NCI-H526 (cell line): ENCODE results near the gene ZNF835.

Experiments used
- DNase-seq, 2 experiments: peaks; one replicate each; lab custom pipeline; 2025; lab: John Stamatoyannopoulos, UW

Gene ZNF835

GRCh38 chr19:56663931-56664500 is 7.5 kb downstream of the ZNF835 start:
- no peak for DNase-seq

- no peak for DNase-seq
Observed at GRCh38 chr19:56661248-56661647, 10.3 kb downstream of the ZNF835 start.

- DNase-seq: peak in 1 of 2 experiments; percentile 10
Observed at GRCh38 chr19:56660381-56661107, 11.0 kb downstream of the ZNF835 start.

GRCh38 chr19:56654151-56654550 is 17.4 kb downstream of the ZNF835 start:
- no peak for DNase-seq

GRCh38 chr19:56643460-56643955 is 28.0 kb downstream of the ZNF835 start:
- DNase-seq: no peak

- DNase-seq: no peak
Observed at GRCh38 chr19:56642711-56643459, 28.7 kb downstream of the ZNF835 start, which contains the start of gene SMIM17. TSS of gene SMIM17 (plus strand) at chr19:56643159. CDS start at chr19:56645668, 2,509 bp downstream.

- DNase-seq: no peak
Observed at GRCh38 chr19:56639217-56639616, 32.3 kb downstream of the ZNF835 start.

GRCh38 chr19:56637976-56638555 is 33.5 kb downstream of the ZNF835 start:
- DNase-seq: no peak

GRCh38 chr19:56633021-56633420 is 38.5 kb downstream of the ZNF835 start:
- DNase-seq: no peak

- DNase-seq: no peak
Observed at GRCh38 chr19:56625708-56626107, 45.8 kb downstream of the ZNF835 start.

- DNase-seq: no peak
Observed at GRCh38 chr19:56623006-56623405, 48.6 kb downstream of the ZNF835 start.

GRCh38 chr19:56622374-56622773 is 49.2 kb downstream of the ZNF835 start:
- no peak for DNase-seq

GRCh38 chr19:56619121-56619520 is 52.4 kb downstream of the ZNF835 start:
- no peak for DNase-seq

- DNase-seq: no peak
Observed at GRCh38 chr19:56617531-56617930, 54.0 kb downstream of the ZNF835 start.

- DNase-seq: no peak
Observed at GRCh38 chr19:56613639-56614038, 57.9 kb downstream of the ZNF835 start.

GRCh38 chr19:56612737-56613136 is 58.8 kb downstream of the ZNF835 start:
- DNase-seq: no peak
